B cell (primary cell): ENCODE data around the gene ITPR2. TPM values are rescaled to one million over a fixed set of nuclear protein-coding genes. Genes with fewer than 3 reads are reported as not detected.

ENCODE experiments used
- ATAC-seq: fragments of 200-7000 bp; cut with Tn5 transposase; one replicate; pipeline ENCODE4 v1.10.0; 2021; ENCODE audit warnings: low read depth, mild to moderate bottlenecking, moderate number of reproducible peaks, moderate library complexity
- CTCF ChIA-PET: fragments of 350-600 bp; sonication (Branson Sonifier 250); formaldehyde crosslinking; loops from one replicate; lab custom pipeline; 2021; ENCODE audit warnings: antibody characterized with exemption, inconsistent platforms; lab: Charles Lee
- POLR2A ChIA-PET: fragments of 350-600 bp; sonication (Branson Sonifier 250); formaldehyde crosslinking; loops from one replicate; lab custom pipeline; 2021; ENCODE audit warnings: antibody characterized with exemption; lab: Charles Lee
- DNase-seq: peaks from one replicate; pipeline ENCODE4 v3.0.0; 2013
- H2AFZ ChIP-seq: 2 replicates; pipeline ENCODE4 v1.6.1; 2012; ENCODE audit warnings: mild to moderate bottlenecking, low read depth, low read length; ENCODE audit not compliant: insufficient read depth, poor library complexity, severe bottlenecking
- H3K27ac ChIP-seq, 2 donors: 1 replicate in 1 of 2; 2 replicates in 1 of 2; pipeline ENCODE4 v1.5.1; 2012 to 2013; ENCODE audit warnings: low read length in 2 of 2, mild to moderate bottlenecking in 2 of 2, moderate library complexity in 1 of 2
- H3K27me3 ChIP-seq, 4 experiments: fragments of 200-600 bp in 1 of 4; sonication (generic) in 1 of 4; replicated peaks in 1 of 4; 1 replicate in 2 of 4; 2 replicates in 2 of 4; pipeline versions ENCODE4 v1.6.1 to v1.7.0; 2013 to 2016; ENCODE audit warnings: low read length in 3 of 4, mild to moderate bottlenecking in 2 of 4, mixed read lengths in 1 of 4, moderate library complexity in 1 of 4; ENCODE audit not compliant: insufficient read depth in 4 of 4, control insufficient read depth in 3 of 4; ENCODE audit errors: control extremely low read depth in 1 of 4
- H3K36me3 ChIP-seq, 2 experiments: replicated peaks in 1 of 2; 1 replicate in 1 of 2; 2 replicates in 1 of 2; pipeline versions ENCODE4 v1.6.1 to v1.7.1; 2013; ENCODE audit warnings: low read length in 1 of 2; ENCODE audit not compliant: insufficient read depth in 2 of 2, control insufficient read depth in 1 of 2; ENCODE audit errors: control extremely low read depth in 1 of 2, extremely low read depth in 1 of 2
- H3K4me1 ChIP-seq, 2 donors: fragments of 200-600 bp in 1 of 2; sonication (generic) in 1 of 2; 1 replicate in 1 of 2; 2 replicates in 1 of 2; pipeline versions ENCODE4 v1.5.1 to v1.6.1; 2013 to 2017; ENCODE audit warnings: low read length in 2 of 2; ENCODE audit not compliant: control insufficient read depth in 2 of 2, insufficient read depth in 2 of 2
- H3K4me2 ChIP-seq: replicated peaks from 2 replicates; pipeline ENCODE3; 2012; ENCODE audit warnings: mild to moderate bottlenecking, low read depth, low read length; ENCODE audit not compliant: poor library complexity, severe bottlenecking
- H3K4me3 ChIP-seq, 5 experiments: fragments of 200-600 bp in 1 of 5; sonication (generic) in 1 of 5; 1 replicate in 3 of 5; 2 replicates in 2 of 5; pipeline versions ENCODE4 v1.5.1 to v1.7.0; 2011 to 2016; ENCODE audit warnings: low read length in 4 of 5, mild to moderate bottlenecking in 4 of 5, low read depth in 2 of 5, control low read depth in 1 of 5, moderate library complexity in 1 of 5; ENCODE audit not compliant: insufficient read depth in 1 of 5; ENCODE audit errors: control extremely low read depth in 1 of 5, extremely low read depth in 1 of 5
- H3K79me2 ChIP-seq: fragments of 200-600 bp; sonication (generic); one replicate; pipeline ENCODE4 v1.6.0; 2016; ENCODE audit warnings: low read length; ENCODE audit not compliant: control insufficient read depth, insufficient read depth
- H3K9ac ChIP-seq: fragments of 200-600 bp; sonication (generic); 2 replicates; pipeline ENCODE4 v1.6.1; 2017; ENCODE audit warnings: mild to moderate bottlenecking, low read length, moderate library complexity
- H3K9me3 ChIP-seq, 3 donors: one replicate each; pipeline versions ENCODE4 v1.6.1 to v1.7.1; 2013; ENCODE audit warnings: low read length in 2 of 3; ENCODE audit not compliant: control insufficient read depth in 2 of 3, insufficient read depth in 1 of 3; ENCODE audit errors: control extremely low read depth in 1 of 3
- H4K20me1 ChIP-seq: 2 replicates; pipeline ENCODE4 v1.6.0; 2012; ENCODE audit warnings: mild to moderate bottlenecking, low read length; ENCODE audit not compliant: insufficient read depth, control insufficient read depth, poor library complexity, severe bottlenecking
- H3K27ac Mint-ChIP-seq: one replicate; pipeline ENCODE4 v1.8.0; 2021; ENCODE audit warnings: mixed read lengths
- H3K27me3 Mint-ChIP-seq: one replicate; pipeline ENCODE4 v1.8.0; 2021; ENCODE audit warnings: mixed read lengths
- H3K4me1 Mint-ChIP-seq: one replicate; pipeline ENCODE4 v1.8.0; 2021; ENCODE audit warnings: mixed read lengths
- H3K4me3 Mint-ChIP-seq: one replicate; pipeline ENCODE4 v1.8.0; 2021; ENCODE audit warnings: mixed read lengths
- H3K9me3 Mint-ChIP-seq: one replicate; pipeline ENCODE4 v1.8.0; 2022; ENCODE audit warnings: mixed read lengths; ENCODE audit not compliant: insufficient read depth
- CTCF ChIP-seq: fragments of 200-600 bp; IDR thresholded peaks from one replicate; pipeline ENCODE4 v1.8.0; 2022; ENCODE audit warnings: antibody characterized with exemption, mild to moderate bottlenecking
- EZH2 ChIP-seq: IDR thresholded peaks from 2 replicates; pipeline ENCODE4 v1.6.1; 2012; ENCODE audit warnings: borderline replicate concordance, low read depth, mild to moderate bottlenecking, moderate library complexity, low read length; ENCODE audit not compliant: insufficient read depth, poor library complexity, severe bottlenecking
- WGBS: methylation state at CpG from one replicate; pipeline ENCODE4 v1.1.5; 2013; ENCODE audit warnings: missing lambda C conversion rate; ENCODE audit not compliant: insufficient coverage; 5-methylcytosine and 5-hydroxymethylcytosine counted together
- intact Hi-C: fragments of 100-400 bp; cut with micrococcal nuclease; formaldehyde crosslinking; loops from one replicate; pipeline ENCODE4 v1.10.0; 2022
- polyA plus RNA-seq: library from polyadenylated mRNA; depleted of rRNA; stranded (reverse); fragments of >200 nt; gene quantifications from 2 replicates; pipeline ENCODE4 v1.2.3, GENCODE V29; 2012
- total RNA-seq, 2 donors: library from RNA; stranded (reverse); fragments of 120-200 nt in 1 of 2; gene quantifications; 1 replicate in 1 of 2; 2 replicates in 1 of 2; pipeline versions ENCODE4 v1.2.3 to v1.2.4, GENCODE V29; 2013 to 2022

The ITPR2 gene
- total and polyA plus RNA-seq, 2 donors (not counting 1 experiment from before 2014, with no cell fraction given), result 4.3 to 113 TPM

DNA sequence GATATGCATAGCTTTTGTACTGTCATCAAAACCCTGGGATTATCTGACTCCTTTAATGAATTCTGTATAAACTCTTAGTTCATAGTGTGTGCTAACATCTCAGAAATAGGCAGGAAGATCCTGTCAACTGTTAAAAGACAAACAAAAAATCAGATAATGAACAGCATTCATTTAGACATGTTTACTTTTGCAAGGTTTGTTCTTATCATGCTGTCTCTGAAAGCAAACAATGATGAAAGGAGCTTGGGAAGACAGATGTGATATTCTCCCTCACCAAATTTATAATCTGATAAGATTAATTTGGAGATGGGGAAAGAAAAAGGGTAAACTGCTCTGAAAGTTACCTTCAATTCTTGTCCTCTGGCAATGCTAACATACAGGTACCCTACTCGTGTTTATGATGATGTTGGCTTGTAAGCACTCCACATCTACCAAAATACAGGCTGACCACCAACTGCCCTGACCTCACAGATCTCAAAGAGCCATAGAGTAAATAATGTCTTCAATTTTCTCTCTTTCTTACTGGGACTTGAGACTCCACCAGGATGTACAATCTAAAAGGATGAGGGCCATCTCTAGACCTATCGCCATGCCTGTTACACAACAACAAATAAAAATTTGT, 403.8 kb downstream of the ITPR2 start:
- H3K9ac ChIP-seq, result no peak overlapping the region
- H3K4me2 ChIP-seq, result no peak overlapping the region
- ATAC-seq (no peak), DNase-seq (no peak)
- intact Hi-C loops, result no loop called here
- H2AFZ ChIP-seq, result no peak overlapping the region
- H3K27me3 ChIP-seq, result no peaks in the 10 kb centered on the region
- no peaks in the 10 kb centered on the region for H3K79me2 ChIP-seq
- peaks cover 0 to 1% of the 10 kb centered on the region in 2 experiments for H3K36me3 ChIP-seq
- TF ChIP-seq CTCF (no peak), EZH2 (no peak)
- H3K4me3 ChIP-seq, result no peak overlapping the region
- no peak overlapping the region for H3K27ac Mint-ChIP-seq
- ChIA-PET POLR2A (no interaction called here), CTCF (interaction anchor here (1.4 kb wide), 1 partner anchor 272 kb away, joined by 5 read pairs; no protein-coding TSS in a partner anchor)
- H3K9me3 ChIP-seq, result no peaks in the 10 kb centered on the region
- no CpG with 5 or more reads among the region's 2 CpGs for WGBS
- no peak overlapping the region for H3K4me3 Mint-ChIP-seq
- no peaks in the 10 kb centered on the region for H3K27me3 Mint-ChIP-seq
- H3K4me1 Mint-ChIP-seq, result peaks cover 5% of the 10 kb centered on the region
- H3K27ac ChIP-seq, result no peak overlapping the region
- H3K9me3 Mint-ChIP-seq, result no peaks in the 10 kb centered on the region
- no peaks in the 10 kb centered on the region for H4K20me1 ChIP-seq
- peaks cover 3 to 5% of the 10 kb centered on the region in 2 donors for H3K4me1 ChIP-seq

- no peak for TF ChIP-seq EZH2
- TF ChIP-seq CTCF, result no peak
- Histone ChIP-seq H4K20me1 (no peaks in the 10 kb centered on the region), H3K9ac (no peak overlapping the region), H3K4me3 (no peak overlapping the region), H3K27ac (no peak overlapping the region), H3K9me3 (no peaks in the 10 kb centered on the region), H3K4me2 (no peak overlapping the region), H3K36me3 (peaks cover 0 to 1% of the 10 kb centered on the region in 2 experiments), H3K79me2 (no peaks in the 10 kb centered on the region), H2AFZ (no peak overlapping the region), H3K4me1 (peaks cover 3 to 5% of the 10 kb centered on the region in 2 donors), H3K27me3 (no peaks in the 10 kb centered on the region)
- Mint-ChIP-seq H3K27me3 (no peaks in the 10 kb centered on the region), H3K4me3 (no peak overlapping the region), H3K27ac (no peak overlapping the region), H3K9me3 (no peaks in the 10 kb centered on the region), H3K4me1 (peaks cover 7% of the 10 kb centered on the region)
- ATAC-seq (no peak), DNase-seq (no peak)
- no CpG with 5 or more reads among the region's 2 CpGs for WGBS
- intact Hi-C loops, result no loop called here
- ChIA-PET CTCF (interaction anchor here (1.4 kb wide), 1 partner anchor 273 kb away, joined by 5 read pairs; no protein-coding TSS in a partner anchor), POLR2A (no interaction called here)
Measured at GRCh38 chr12:26428420-26428819, 404.6 kb downstream of the ITPR2 start.
